GM18907 (cell line): ENCODE results near the gene SORCS1.
A peak's percentile ranks its signal among the peaks of the same experiment; 100 is the strongest.
"Not testable (repeated sequence)": the region's sequence is repeated elsewhere in the genome, so short reads cannot be mapped to it uniquely, and the experiment has no call there.

ENCODE experiments used
- ATAC-seq: cut with Tn5 transposase; IDR thresholded peaks from one replicate; pipeline ENCODE4 v1.9.1; 2021; ENCODE audit warnings: mild to moderate bottlenecking, moderate library complexity; ENCODE audit not compliant: unreplicated experiment

SORCS1 gene

GRCh38 chr10:107054469-107055156 is 109.9 kb downstream of the SORCS1 start:
- ATAC-seq: peak; percentile 61

- no peak for ATAC-seq
Measured at GRCh38 chr10:107051769-107052168, 112.7 kb downstream of the SORCS1 start.

- no peak for ATAC-seq
Measured at GRCh38 chr10:107043461-107043860, 121.0 kb downstream of the SORCS1 start.

GRCh38 chr10:107037192-107038122 is 127.0 kb downstream of the SORCS1 start:
- ATAC-seq: no peak

- no peak for ATAC-seq
Measured at GRCh38 chr10:107033799-107034422, 130.6 kb downstream of the SORCS1 start.

- no peak for ATAC-seq
Measured at GRCh38 chr10:107032700-107033401, 131.7 kb downstream of the SORCS1 start.

- ATAC-seq: no peak
Measured at GRCh38 chr10:107031931-107032699, 132.4 kb downstream of the SORCS1 start.

GRCh38 chr10:107028236-107028635 is 136.3 kb downstream of the SORCS1 start:
- no peak for ATAC-seq

GRCh38 chr10:107025676-107026075 is 138.8 kb downstream of the SORCS1 start:
- no peak for ATAC-seq

GRCh38 chr10:107024033-107024432 is 140.5 kb downstream of the SORCS1 start:
- ATAC-seq: not testable (repeated sequence)

GRCh38 chr10:107022600-107023354 is 141.7 kb downstream of the SORCS1 start:
- no peak for ATAC-seq

- no peak for ATAC-seq
Measured at GRCh38 chr10:107019154-107019553, 145.4 kb downstream of the SORCS1 start.

- no peak for ATAC-seq
Measured at GRCh38 chr10:107013258-107014006, 151.1 kb downstream of the SORCS1 start.

- ATAC-seq: no peak
Measured at GRCh38 chr10:107011992-107012391, 152.5 kb downstream of the SORCS1 start.

- ATAC-seq: no peak
Measured at GRCh38 chr10:107011105-107011504, 153.4 kb downstream of the SORCS1 start.

- ATAC-seq: no peak
Measured at GRCh38 chr10:107010531-107010930, 154.0 kb downstream of the SORCS1 start.

GRCh38 chr10:107004362-107004761 is 160.1 kb downstream of the SORCS1 start:
- no peak for ATAC-seq

- ATAC-seq: no peak
Measured at GRCh38 chr10:107002068-107002467, 162.4 kb downstream of the SORCS1 start.
